Measurements from ENCODE around the gene ZFYVE28. TPM values are rescaled to one million over a fixed set of nuclear protein-coding genes. Genes with fewer than 3 reads are reported as not detected.
A peak's percentile ranks its signal among the peaks of the same experiment; 100 is the strongest.
"Not testable (repeated sequence)": the region's sequence is repeated elsewhere in the genome, so short reads cannot be mapped to it uniquely, and the experiment has no call there.

ZFYVE28 gene
- total RNA-seq, 1 donor from 2014 or later, result 0.44 TPM

DNA sequence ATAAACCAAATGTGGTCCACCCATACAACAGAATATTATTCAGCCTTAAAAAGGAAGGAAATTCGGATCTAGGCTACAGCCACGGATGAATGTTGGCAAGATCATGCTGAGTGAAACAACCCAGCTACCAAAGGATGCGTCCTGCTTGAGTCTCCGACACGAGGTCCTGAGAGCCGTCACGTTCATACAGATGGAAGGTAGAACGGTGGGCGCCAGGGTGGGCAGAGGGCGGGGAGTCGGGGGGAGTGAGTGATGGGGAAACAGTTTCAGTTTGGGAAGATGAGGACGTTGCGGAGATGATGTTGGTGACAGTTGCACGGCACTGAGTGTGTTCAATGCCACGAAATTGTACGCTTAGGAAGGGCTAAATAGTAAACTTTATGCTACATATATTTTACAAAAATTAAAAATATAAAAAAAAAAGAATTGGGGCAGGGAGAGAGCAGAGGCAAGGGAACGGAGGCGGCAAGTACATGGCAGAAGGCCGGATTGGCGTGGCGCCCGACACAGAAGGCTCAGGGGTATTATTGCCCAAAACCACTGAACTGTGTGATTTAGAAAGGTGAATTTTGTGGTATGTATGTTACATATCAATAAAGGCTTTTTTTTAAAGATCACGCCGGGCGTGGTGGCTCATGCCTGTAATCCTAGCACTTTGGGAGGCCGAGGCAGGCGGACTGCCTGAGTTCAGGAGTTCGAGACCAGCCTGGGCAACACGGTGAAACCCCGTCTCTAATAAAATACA is 141.7 kb downstream of the ZFYVE28 start:
- Mint-ChIP-seq H3K27me3 (ENCODE audit: unreplicated experiment) (peaks cover 7% of the 10 kb centered on the region), H3K4me3 (ENCODE audit: unreplicated experiment) (no peak overlapping the region), H3K4me1 (ENCODE audit: unreplicated experiment) (no peaks in the 10 kb centered on the region), H3K36me3 (ENCODE audit: low read depth, unreplicated experiment) (no peaks in the 10 kb centered on the region), H3K27ac (ENCODE audit: unreplicated experiment) (no peak overlapping the region), H3K9me3 (ENCODE audit: unreplicated experiment) (no peaks in the 10 kb centered on the region)
- DNase-seq (ENCODE audit: low spot score), result no peak
- TF ChIP-seq, protein P1, sequence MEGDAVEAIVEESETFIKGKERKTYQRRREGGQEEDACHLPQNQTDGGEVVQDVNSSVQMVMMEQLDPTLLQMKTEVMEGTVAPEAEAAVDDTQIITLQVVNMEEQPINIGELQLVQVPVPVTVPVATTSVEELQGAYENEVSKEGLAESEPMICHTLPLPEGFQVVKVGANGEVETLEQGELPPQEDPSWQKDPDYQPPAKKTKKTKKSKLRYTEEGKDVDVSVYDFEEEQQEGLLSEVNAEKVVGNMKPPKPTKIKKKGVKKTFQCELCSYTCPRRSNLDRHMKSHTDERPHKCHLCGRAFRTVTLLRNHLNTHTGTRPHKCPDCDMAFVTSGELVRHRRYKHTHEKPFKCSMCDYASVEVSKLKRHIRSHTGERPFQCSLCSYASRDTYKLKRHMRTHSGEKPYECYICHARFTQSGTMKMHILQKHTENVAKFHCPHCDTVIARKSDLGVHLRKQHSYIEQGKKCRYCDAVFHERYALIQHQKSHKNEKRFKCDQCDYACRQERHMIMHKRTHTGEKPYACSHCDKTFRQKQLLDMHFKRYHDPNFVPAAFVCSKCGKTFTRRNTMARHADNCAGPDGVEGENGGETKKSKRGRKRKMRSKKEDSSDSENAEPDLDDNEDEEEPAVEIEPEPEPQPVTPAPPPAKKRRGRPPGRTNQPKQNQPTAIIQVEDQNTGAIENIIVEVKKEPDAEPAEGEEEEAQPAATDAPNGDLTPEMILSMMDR (IDR thresholded peaks at IDR 0.05; ENCODE audit: unreplicated experiment), result no peak

DNA sequence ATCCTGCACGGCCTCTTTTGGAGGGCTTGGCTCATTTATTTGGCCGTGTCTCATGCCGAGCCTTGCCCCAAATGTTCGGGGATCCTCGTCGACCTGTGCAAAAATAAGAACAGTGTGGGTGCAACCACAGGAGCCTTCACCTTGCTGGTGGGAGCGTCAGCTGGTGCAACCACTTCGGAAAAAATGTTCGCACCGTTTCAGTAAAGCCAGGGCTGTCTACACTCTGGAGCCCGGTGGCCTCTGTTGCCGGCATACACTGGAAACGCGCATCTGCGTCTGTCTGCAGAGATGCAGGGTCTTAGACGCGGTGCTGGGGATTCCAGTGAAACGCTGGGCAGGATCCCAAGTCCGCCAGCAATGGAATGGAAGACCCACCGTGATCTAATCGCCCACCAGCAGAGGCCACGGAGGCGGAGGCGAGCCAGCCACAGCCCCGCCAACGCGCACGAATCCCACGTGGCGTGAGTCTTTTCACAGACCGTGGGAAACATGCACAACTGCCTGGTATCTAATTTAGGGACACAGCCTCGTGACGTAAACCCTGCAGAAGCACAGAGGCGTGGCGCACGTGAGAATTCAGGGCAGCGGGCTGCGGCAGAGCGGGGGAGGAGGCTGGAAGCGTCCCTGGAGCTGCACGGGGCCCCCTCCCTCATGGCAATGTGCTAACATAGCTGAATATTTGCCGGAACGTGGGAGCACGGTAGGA is 142.7 kb downstream of the ZFYVE28 start:
- H3K9me3 Mint-ChIP-seq (ENCODE audit: unreplicated experiment), result no peaks in the 10 kb centered on the region

DNA sequence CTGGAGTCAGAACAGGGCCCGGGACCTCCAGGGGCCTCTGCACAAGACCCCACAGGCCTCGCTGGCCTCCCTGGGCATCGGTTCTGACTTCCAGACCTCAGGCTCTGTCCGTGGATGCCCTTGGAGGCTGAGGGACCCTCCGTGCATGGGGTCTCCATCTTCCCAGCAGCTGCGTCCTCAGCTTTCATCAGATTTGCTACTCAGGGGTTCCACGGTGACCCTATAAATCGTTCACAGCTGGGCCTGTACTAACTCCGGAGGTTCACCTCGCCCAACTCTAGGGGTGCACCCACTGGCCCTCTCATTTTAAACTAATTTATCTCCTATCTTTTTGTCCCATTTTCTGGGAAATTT is 143.4 kb downstream of the ZFYVE28 start:
- not testable (repeated sequence) for H3K4me1 Mint-ChIP-seq (ENCODE audit: unreplicated experiment); H3K36me3 Mint-ChIP-seq (ENCODE audit: low read depth, unreplicated experiment); DNase-seq (ENCODE audit: low spot score); H3K27me3 Mint-ChIP-seq (ENCODE audit: unreplicated experiment); H3K4me3 Mint-ChIP-seq (ENCODE audit: unreplicated experiment); H3K9me3 Mint-ChIP-seq (ENCODE audit: unreplicated experiment)
- H3K27ac Mint-ChIP-seq (ENCODE audit: unreplicated experiment), result peak overlapping the region; percentile 61

More for the DNA sequence above, 142.7 kb downstream of the ZFYVE28 start:
- Mint-ChIP-seq H3K4me1 (ENCODE audit: unreplicated experiment) (no peaks in the 10 kb centered on the region), H3K27ac (ENCODE audit: unreplicated experiment) (no peak overlapping the region), H3K36me3 (ENCODE audit: low read depth, unreplicated experiment) (no peaks in the 10 kb centered on the region), H3K4me3 (ENCODE audit: unreplicated experiment) (no peak overlapping the region), H3K27me3 (ENCODE audit: unreplicated experiment) (peaks cover 6% of the 10 kb centered on the region)
- TF ChIP-seq, protein P1 (IDR thresholded peaks at IDR 0.05; ENCODE audit: unreplicated experiment), result no peak
- no peak for DNase-seq (ENCODE audit: low spot score)

DNA sequence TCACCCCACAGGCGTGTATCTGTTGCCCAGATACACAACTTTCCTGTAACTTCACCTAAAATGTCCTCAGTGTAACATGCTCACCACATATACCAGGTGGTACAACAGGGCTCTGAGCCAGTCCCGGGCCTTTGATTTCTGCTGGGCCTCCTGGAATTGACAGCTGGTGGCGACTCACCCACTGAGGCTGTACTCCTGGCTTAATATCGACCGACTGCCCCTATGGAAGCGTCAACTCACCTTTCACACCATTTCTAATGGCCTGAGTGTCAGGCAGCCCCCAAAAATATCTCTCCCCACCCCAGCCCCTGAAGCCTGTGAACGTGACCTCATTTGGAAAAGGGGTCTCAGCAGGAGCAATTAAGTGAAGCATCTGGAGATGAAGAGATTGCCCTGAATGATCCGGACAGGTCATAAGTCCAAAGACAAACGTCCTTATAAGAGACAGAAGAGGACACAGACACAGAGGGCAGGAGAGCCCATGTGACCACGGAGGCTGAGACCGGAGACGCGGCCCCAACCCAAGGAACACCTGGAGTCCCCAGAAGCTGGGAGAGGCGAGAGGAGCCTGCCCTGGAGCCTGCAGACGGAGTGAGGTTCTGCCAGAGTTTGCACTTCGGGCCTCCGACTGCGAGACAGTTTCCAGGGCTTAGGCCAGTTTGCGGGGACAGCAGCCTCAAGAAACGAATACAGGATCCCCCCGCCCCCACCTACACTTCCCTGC is 144.0 kb downstream of the ZFYVE28 start:
- no peaks in the 10 kb centered on the region for H3K4me1 Mint-ChIP-seq (ENCODE audit: unreplicated experiment)
- no peak overlapping the region for H3K4me3 Mint-ChIP-seq (ENCODE audit: unreplicated experiment)
- DNase-seq (ENCODE audit: low spot score), result no peak
- H3K36me3 Mint-ChIP-seq (ENCODE audit: low read depth, unreplicated experiment), result peaks cover 2% of the 10 kb centered on the region
- peaks cover 11% of the 10 kb centered on the region for H3K27me3 Mint-ChIP-seq (ENCODE audit: unreplicated experiment)
- H3K27ac Mint-ChIP-seq (ENCODE audit: unreplicated experiment), result no peak overlapping the region
- TF ChIP-seq, protein P1 (IDR thresholded peaks at IDR 0.05; ENCODE audit: unreplicated experiment), result no peak
- H3K9me3 Mint-ChIP-seq (ENCODE audit: unreplicated experiment), result no peaks in the 10 kb centered on the region

DNA sequence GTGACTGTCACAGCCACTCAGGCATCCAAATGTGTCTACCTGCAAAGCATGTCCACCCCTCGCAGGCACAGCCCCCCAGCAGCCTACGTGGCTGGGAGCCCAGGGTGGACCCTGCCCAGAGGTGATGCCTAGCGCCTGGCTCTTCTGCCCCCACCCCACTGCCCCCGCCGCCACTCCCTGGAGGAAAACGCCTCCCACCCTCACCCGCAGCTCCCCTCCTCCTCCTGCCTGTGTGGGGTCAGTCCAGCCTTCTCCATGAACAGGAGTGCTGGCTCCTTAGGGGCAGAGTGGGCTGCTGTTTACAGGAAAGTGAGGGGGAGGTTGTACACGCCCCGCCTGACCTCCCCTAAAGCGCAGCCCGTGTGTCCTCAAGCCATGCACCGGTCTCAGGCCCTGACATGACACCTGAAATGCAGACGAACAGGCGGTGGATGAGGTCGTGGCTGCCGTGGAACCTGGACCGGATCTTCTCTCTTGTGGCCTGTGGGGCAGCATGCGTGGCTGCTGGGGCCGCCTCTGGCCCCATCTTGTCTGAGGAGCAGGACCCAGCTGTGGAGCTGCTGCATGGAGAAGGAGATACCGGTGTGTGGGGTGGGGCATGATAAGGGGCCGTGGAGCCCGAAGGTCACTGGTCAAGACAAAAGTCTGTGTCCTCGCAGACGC is 144.7 kb downstream of the ZFYVE28 start:
- H3K4me1 Mint-ChIP-seq (ENCODE audit: unreplicated experiment), result no peaks in the 10 kb centered on the region
- H3K27ac Mint-ChIP-seq (ENCODE audit: unreplicated experiment), result no peak overlapping the region
- no peak for DNase-seq (ENCODE audit: low spot score)
- no peaks in the 10 kb centered on the region for H3K9me3 Mint-ChIP-seq (ENCODE audit: unreplicated experiment)
- no peak overlapping the region for H3K4me3 Mint-ChIP-seq (ENCODE audit: unreplicated experiment)
- H3K36me3 Mint-ChIP-seq (ENCODE audit: low read depth, unreplicated experiment), result peaks cover 4% of the 10 kb centered on the region
- peaks cover 14% of the 10 kb centered on the region for H3K27me3 Mint-ChIP-seq (ENCODE audit: unreplicated experiment)
- TF ChIP-seq, protein P1 (IDR thresholded peaks at IDR 0.05; ENCODE audit: unreplicated experiment), result no peak

All from endothelial cell (in vitro differentiated cells).